ENCODE measurements around the gene BAZ2A.

GRCh38 chr12:56630180-56630632, at the start of gene BAZ2A:
- TF ChIP-seq POLR2AphosphoS5 (IDR thresholded peaks at IDR 0.05; ENCODE audit: low read depth, low read length) (no peak), POLR2A (IDR thresholded peaks at IDR 0.05; ENCODE audit: low read depth, low read length) (no peak), TAF1 (IDR thresholded peaks at IDR 0.05; ENCODE audit: borderline replicate concordance, low read depth, low read length) (0 out of 2 replicates have a peak, but pooled peaks have one; percentile 35)
